ENCODE data around the gene NDUFB8.
A peak's percentile ranks its signal among the peaks of the same experiment; 100 is the strongest.
"Not testable (repeated sequence)": the region's sequence is repeated elsewhere in the genome, so short reads cannot be mapped to it uniquely, and the experiment has no call there.

The NDUFB8 gene

GRCh38 chr10:100529475-100530298, at the start of gene NDUFB8:
NDUFB8 (minus strand) TSS chr10:100529871; CDS start chr10:100529851, 20 bp downstream.
- peak; percentile 70 to 74 for DNase-seq (ENCODE audit: low read depth in 2 of 2)

DNA sequence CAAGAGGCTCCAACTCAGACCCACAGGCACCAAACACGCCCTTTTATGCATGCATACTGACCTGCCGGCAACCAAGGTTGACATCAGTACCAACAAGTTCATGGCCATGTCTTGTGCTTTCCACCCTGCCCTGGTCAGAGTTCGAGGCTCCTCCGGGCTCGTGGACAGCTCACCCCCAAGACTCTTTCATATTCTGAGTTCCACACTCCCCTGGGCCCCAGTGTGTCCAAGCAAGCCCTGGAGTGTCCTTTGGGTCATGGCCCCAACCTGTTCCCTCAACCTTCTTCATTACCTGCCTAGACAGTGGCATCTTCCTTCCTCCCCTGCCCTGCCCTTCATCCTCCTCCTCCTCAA, 46.6 kb upstream of the NDUFB8 start:
- DNase-seq (ENCODE audit: low read depth in 2 of 2): no peak

DNA sequence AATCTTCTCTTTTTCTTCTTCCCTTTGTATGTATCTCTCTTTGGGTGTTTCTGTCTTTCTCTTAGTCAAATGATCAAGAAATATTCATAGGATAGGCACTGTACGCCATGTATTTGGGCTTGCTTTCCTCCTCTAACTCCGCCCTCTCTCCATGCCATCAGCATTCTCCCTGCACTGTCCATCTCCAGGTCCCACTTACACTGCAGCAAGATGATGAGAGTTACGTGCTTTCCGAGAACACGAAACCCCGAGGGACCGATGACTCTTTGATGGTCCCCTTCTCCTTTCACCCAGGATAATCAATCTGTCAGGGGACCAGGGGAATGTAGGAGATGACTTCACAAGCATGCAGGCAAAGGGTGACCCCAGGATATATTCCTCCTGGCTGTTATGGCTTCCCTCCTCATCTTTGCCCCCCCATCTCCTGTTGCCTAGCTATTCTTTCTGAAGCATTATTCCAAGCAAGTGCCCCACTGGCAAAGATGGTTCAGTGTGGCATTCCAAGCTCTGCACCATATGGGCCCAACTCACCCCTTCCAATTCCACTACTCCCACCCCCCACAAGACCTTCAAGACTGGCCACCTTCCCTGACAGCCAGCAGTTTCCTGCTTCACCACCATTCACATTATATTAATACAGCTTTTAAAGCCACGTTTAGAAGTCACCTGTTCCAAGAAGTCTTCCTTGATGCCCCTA, 46.1 kb upstream of the NDUFB8 start:
- no peak for DNase-seq (ENCODE audit: low read depth in 2 of 2)

GRCh38 chr10:100575146-100575545, 45.5 kb upstream of the NDUFB8 start:
- not testable (repeated sequence) for DNase-seq (ENCODE audit: low read depth in 2 of 2)

GRCh38 chr10:100571084-100571856, 41.6 kb upstream of the NDUFB8 start:
- no peak for DNase-seq (ENCODE audit: low read depth in 2 of 2)

GRCh38 chr10:100570506-100570905, 40.8 kb upstream of the NDUFB8 start:
- no peak for DNase-seq (ENCODE audit: low read depth in 2 of 2)

GRCh38 chr10:100569687-100570481, 40.2 kb upstream of the NDUFB8 start:
- no peak for DNase-seq (ENCODE audit: low read depth in 2 of 2)

DNA sequence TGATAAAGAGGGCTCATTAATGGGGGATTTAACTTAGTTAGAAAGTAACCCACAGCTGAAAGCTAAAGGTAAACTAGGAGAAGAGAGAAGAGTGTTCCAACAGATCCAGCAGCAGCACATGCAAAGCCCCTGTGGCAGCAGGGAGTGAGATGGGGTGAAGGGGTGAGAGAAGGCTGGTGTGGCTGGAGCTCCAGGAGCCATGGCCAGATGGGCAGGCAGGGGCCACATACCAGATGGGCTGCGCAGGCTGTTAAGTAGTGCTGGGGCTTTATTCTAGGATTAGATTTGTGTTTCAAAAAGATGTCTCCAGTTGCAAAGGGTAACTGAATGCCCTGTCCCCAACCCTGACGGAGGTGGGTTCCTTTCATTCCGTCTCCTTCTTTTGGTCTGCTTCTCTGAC, 39.2 kb upstream of the NDUFB8 start:
- no peak for DNase-seq (ENCODE audit: low read depth in 2 of 2)

DNA sequence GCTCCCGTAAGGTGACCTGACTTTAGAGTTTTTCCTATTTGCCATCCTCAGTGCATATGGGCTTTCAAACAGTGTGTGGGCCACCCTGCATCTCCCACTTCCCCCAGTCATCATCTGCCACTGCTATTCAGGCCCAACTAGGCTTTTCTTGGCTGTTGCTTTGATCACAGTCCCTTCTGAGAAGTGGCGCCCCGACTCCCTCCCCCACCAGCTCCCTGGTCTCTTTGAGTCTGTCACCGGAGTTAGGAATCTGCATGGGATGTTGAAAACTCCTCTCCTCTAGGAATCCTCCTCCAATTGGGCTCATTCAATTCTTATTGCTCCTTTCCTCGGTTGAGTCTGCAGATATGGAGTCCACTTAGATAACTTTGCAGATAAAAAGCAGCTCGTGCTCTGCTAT, 38.2 kb upstream of the NDUFB8 start:
- no peak for DNase-seq (ENCODE audit: low read depth in 2 of 2)

DNA sequence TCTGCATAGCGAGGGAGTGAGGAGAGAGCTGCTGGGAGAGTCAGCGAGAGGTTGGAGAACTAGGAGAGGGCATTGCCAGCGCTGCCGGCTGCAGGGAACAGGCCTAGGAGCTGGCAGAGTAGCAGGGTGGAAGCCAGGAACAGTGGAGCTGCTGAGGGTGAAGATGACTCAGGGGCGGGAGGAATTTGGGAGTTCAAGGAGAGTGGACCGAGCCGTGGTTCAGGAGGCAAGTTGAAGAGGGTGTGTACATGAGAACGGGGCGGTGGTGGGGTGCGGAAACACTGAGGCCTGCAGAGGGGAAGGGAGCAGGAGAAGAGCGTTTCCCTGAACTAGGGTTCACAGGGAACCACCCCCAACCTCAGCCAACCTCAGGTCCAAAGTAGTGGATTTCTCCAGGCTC, 37.6 kb upstream of the NDUFB8 start:
- no peak for DNase-seq (ENCODE audit: low read depth in 2 of 2)

- no peak for DNase-seq (ENCODE audit: low read depth in 2 of 2)
These were observed 36.9 kb upstream of the NDUFB8 start for GRCh38 chr10:100566561-100566960.

DNA sequence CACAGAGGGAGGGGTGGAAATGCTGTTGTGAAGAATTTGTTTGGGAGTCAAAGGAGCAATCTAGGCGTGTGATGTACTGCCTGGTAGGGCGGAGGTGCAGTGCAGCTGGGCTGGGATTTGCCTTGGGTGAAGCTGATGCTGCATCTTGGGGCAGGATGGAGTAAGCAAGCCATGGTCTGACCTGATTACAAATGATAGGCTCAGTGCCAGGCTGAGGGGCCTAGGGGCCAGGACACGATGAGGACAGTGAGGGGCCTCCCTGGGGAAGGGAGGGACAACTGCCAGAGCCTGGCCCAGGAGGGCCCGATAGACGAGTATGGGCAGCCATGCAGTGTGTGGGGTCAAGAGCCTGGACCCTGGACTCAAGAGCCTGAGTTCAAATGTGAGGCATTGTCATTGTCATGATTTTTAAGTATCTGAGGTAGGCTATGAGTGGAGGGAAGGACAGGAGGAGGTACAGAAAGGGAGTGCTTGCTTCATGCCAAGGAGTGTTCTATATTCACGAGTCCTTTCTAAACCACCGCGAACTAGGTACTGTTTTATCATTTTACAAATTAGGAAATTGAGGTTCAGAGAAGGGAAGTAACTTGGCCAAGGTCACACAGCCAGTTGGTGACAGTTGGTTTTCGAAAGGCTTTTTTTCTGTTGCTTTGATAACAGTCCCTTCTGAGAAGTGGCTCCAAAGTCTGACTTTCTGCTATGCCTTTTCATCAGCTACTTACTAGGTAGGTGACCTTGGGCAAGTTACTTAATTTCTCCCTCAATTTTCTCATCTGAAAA, 35.7 kb upstream of the NDUFB8 start:
- no peak for DNase-seq (ENCODE audit: low read depth in 2 of 2)

GRCh38 chr10:100562008-100562672, 32.5 kb upstream of the NDUFB8 start:
- peak; percentile 41 to 44 for DNase-seq (ENCODE audit: low read depth in 2 of 2)

DNA sequence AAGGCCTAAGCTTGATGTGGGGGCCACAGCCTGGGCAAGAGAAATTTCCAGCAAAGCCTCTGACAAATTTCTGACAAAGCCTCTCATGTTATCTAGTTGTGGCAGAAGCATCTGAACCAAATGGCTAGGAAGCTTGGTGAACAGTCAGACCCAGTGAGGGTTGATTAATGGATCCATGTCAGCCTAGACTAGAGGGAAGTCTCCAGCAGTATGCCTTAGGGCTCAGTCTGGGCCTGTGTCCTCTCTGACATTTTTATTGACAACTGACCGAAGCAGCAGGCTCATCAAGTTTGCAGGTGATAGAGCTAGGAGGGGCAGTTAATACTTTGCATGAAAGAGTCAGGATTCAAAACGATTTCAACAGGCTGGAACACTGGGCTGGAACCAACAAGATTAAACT, 31.3 kb upstream of the NDUFB8 start:
- DNase-seq (ENCODE audit: low read depth in 2 of 2): no peak

- DNase-seq (ENCODE audit: low read depth in 2 of 2): no peak
These were observed 30.6 kb upstream of the NDUFB8 start for GRCh38 chr10:100560248-100560647.

DNA sequence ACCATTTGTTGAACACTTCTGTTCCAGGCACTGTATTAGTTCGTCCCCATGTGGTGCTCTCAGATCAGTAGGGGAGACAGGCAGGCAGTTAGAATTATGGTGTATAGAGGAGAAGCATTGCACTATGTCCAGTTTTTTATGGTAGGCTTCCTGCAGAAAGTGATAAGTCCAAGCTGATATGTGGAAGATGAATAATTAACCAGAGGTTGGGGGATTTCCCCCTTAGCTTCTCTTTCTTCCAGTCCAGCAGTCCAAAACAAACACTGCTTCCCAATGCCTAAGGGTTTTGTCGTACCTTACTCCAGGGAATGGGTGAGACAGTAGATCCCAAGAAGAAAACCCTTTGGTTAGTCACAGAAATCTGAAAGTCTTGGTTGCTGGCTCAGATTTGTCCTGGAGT, 25.2 kb upstream of the NDUFB8 start:
- no peak for DNase-seq (ENCODE audit: low read depth in 2 of 2)

DNA sequence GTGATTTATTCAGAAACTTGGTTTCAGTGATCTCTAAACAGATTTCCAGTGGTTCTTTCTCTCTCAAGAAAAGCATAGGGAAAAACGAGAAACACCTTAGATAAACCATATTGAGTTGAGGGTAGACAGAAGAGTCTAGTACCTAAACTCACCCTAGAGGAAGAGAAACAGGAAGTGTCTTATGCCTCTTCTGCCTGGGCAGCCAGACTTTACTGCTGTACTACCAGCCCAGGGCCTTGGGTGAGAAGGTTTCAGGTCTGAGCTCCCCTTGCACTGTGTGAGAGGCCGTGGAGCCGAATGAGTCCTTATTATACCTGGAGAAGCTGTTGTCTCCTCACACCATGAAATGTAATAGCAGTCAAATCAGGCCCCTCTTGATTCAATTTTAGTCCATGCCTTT, 24.3 kb upstream of the NDUFB8 start:
- no peak for DNase-seq (ENCODE audit: low read depth in 2 of 2)

DNA sequence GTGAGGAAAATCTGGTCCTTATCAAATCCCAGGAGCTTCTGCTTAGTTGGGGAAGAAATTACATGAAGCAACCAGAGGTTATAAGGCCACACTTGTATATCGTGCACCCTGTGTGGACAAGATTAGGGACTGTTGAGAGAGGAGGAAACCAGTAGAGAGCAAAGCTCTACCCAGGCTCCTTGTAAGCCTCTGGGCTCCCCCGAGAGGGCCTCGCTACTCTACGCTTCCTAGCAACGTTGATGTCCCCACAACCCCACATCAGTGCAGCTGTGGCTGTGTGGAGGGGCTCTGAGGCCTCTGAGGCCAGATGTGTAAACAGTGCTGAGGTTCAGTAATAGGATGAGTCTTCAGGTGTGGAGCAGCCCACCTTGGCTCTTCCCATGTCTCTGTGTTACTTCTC, 22.1 kb upstream of the NDUFB8 start:
- DNase-seq (ENCODE audit: low read depth in 2 of 2): no peak

GRCh38 chr10:100551196-100551595, 21.5 kb upstream of the NDUFB8 start:
- DNase-seq (ENCODE audit: low read depth in 2 of 2): no peak

DNA sequence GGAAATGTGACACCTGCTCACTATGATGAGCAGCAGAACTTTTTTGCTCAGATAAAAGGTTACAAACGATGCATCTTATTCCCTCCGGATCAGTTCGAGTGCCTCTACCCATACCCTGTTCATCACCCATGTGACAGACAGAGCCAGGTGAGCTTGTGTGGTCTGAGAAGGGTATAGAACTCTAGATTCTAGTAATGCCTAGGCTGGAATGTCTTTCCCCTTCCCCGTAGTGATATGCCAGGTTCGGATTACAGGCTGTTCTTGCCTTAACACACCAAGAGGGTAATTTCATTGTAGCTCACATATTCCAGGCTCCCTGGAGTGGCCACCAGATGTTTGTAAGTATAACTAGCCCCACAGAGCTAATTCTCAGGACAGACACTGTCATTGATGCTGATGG, 15.3 kb upstream of the NDUFB8 start:
- no peak for DNase-seq (ENCODE audit: low read depth in 2 of 2)
